Cardiac fibroblast (primary cell): ENCODE data around the gene CLDN20.

Source experiments
- DNase-seq, 2 donors: peaks; one replicate each; pipeline versions ENCODE4 v3.0.0 to v3.0.0-alpha.2; 2010; ENCODE audit warnings: low read depth in 2 of 2
- H3K4me3 ChIP-seq, 2 donors: replicated peaks in 1 of 2; 1 replicate in 1 of 2; 2 replicates in 1 of 2; pipeline ENCODE4 v1.5.1; 2011; ENCODE audit warnings: low read depth in 2 of 2, low read length in 2 of 2, mild to moderate bottlenecking in 2 of 2, moderate library complexity in 1 of 2
- TF ChIP-seq, protein P1 (sequence below): IDR thresholded peaks from one replicate; pipeline ENCODE4 v1.5.1; 2011; ENCODE audit warnings: low read depth, mild to moderate bottlenecking, low read length, inconsistent platforms

Gene CLDN20

DNA sequence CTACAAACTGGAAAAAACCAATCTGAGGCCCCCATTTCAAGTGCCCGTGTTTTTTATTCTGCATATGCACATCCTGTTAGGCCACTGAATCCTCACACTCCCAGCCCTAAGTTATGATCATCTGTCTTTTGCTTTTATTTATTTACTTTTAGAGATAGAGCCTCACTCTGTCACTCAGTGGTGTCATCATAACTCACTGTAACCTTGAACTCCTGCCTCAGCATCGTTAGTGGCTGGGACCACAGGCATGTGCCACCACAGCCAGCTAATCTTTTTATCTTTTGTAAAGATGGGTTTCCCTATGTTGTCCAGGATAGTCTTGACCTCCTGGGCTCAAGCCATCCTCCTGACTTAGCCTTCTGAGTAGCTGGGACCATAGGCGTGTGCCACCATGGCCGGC, 29.6 kb upstream of the CLDN20 start:
- DNase-seq: no peak
- TF ChIP-seq, protein P1, sequence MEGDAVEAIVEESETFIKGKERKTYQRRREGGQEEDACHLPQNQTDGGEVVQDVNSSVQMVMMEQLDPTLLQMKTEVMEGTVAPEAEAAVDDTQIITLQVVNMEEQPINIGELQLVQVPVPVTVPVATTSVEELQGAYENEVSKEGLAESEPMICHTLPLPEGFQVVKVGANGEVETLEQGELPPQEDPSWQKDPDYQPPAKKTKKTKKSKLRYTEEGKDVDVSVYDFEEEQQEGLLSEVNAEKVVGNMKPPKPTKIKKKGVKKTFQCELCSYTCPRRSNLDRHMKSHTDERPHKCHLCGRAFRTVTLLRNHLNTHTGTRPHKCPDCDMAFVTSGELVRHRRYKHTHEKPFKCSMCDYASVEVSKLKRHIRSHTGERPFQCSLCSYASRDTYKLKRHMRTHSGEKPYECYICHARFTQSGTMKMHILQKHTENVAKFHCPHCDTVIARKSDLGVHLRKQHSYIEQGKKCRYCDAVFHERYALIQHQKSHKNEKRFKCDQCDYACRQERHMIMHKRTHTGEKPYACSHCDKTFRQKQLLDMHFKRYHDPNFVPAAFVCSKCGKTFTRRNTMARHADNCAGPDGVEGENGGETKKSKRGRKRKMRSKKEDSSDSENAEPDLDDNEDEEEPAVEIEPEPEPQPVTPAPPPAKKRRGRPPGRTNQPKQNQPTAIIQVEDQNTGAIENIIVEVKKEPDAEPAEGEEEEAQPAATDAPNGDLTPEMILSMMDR: no peak
- no peak overlapping the region for H3K4me3 ChIP-seq

DNA sequence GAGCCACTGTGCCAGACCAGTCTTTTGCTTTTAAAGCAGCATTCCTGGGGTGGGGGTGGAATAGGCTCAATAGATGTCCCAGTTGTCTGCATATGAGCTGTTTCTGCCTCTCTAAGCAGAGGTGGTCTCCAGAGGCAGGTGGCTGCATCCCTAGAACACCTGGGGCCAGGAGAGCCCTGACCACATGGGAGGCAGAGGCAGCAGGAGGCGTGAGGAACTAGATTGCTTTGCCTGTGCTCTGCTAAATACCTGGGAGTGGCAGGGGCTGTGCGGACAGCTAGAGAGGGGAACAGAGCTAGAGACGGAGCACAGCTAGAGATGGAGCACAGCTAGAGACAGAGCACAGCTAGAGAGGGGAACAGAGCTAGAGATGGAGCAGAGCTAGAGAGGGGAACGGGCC, 29.1 kb upstream of the CLDN20 start:
- no peak for DNase-seq
- no peak overlapping the region for H3K4me3 ChIP-seq
- TF ChIP-seq, protein P1: no peak

DNA sequence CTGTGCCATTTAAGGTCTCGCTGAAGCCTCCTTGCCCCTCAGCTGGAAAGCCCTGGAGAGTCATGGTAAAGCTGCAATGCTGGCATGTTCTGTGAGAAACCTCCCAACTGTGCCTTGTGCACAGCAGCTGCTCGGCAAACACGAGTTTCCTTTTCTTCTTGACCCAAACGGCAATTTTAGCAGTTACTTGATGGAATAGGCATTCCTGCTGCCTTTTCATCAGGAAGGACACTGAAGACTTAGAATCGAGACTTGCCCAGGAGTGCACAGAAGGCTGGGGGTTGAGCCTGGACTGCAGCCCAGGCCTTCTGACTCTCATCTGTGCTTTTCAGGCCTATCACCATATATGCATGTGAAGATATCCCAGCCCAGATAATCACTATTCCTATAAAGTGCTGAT, 28.7 kb upstream of the CLDN20 start:
- TF ChIP-seq, protein P1: no peak
- peak in 1 of 2 donors; percentile 27 for DNase-seq
- H3K4me3 ChIP-seq: no peak overlapping the region

DNA sequence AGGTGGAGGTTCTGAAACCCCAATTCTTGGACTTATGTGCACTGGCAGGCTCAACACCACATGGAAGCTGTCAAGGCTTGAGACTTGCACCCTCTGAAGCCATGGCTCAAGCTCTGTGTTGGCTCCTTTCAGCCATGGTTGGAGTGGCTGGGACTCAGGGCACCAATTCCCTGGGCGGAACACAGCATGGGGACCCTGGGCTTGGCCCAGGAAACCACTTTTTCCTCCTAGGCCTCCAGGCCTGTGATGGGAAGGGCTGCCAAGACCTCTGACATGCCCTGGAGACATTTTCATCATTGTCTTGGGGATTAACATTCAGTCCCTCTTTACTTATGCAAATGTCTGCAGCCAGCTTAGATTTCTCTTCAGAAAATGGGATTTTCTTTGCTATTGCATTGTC, 26.2 kb upstream of the CLDN20 start:
- TF ChIP-seq, protein P1: no peak
- H3K4me3 ChIP-seq: no peak overlapping the region
- DNase-seq: no peak

DNA sequence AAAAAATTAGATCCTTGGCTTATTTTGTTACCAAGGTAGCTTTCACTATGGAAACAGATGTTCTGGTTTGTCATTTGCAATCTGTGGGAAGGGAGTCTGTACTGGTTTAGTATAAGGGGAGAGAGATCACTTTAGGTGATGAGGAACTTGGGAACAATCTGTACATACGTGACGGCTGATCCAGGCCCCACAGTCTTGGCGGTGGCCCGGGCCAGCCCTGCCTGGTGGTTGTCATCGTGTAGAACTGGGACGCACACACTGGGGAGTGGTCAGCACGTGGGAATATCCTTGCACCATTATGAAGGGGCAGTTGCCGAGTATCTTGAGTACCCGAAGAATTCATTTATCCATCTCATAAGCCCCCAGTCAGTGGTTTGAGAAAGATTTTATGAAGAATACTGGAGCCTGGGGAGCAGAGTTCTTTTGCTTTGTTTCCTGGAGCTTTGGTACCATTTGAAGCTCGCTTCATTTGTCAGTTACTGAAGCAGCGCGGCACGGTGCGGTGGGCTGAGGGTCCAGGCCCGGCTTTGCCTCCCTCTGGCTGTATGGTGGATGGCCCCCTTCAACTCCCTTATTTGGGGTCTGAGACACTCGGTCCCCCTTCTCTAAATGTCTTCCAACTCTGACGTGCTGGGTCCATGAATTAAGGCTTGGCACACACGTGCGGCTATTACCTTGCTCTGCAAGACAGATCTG, 22.8 kb upstream of the CLDN20 start:
- H3K4me3 ChIP-seq: no peak overlapping the region
- TF ChIP-seq, protein P1: no peak
- DNase-seq: no peak

DNA sequence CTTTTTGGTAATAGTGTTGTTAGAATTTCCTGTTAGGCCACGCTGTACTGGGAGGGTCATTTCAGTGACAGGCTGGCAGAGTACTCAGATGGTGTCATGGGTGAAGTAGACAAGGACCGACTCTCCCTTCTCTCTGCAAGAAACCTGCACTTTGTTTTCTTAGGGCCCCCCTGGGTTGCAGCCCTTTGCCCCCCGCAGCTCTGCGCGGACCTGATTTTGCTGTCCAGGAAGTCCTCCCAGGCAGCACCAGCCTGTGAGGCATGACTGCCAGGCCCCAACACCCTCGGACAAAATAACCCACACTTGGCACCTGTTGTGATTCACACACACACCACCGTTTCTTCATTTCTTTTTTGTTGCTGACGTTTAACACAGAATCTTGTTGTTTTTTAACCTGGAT, 21.8 kb upstream of the CLDN20 start:
- TF ChIP-seq, protein P1: no peak
- DNase-seq: no peak
- no peak overlapping the region for H3K4me3 ChIP-seq

DNA sequence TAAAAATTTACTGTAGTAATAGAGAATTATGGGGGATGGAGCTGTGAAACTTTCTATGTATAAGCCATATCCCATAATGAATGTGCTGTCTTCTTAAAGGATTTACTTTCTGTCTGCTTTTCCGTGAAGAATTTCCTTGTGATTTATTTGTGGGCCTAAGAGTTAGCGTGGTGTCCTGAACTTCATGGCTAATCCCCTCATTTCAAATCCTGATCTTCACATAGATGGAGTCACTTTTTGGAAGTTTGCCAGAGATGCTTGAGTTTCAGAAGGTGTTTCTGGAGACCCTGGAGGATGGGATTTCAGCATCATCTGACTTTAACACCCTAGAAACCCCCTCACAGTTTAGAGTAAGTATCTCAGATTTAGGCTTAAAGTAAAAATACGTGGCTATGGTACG, 19.4 kb upstream of the CLDN20 start:
- no peak for DNase-seq
- no peak overlapping the region for H3K4me3 ChIP-seq
- TF ChIP-seq, protein P1: no peak
